Erythroblast (primary cell): Measurements from ENCODE around the gene FBLN5.

Experiments used
- DNase-seq, 2 experiments: peaks; one replicate each; lab custom pipeline; 2025; lab: John Stamatoyannopoulos, UW
- GATA1 ChIP-seq: IDR thresholded peaks from 2 replicates; pipeline ENCODE4 v1.6.1; 2011; ENCODE audit warnings: low read depth, mild to moderate bottlenecking, control low read depth, low read length, moderate library complexity
- POLR2A ChIP-seq: IDR thresholded peaks from 2 replicates; pipeline ENCODE4 v1.6.1; 2011; ENCODE audit warnings: mild to moderate bottlenecking, low read length

Gene FBLN5

GRCh38 chr14:91841065-91841464 lies 106.4 kb downstream of the FBLN5 start:
- TF ChIP-seq GATA1 = no peak
- no peak for TF ChIP-seq POLR2A
- DNase-seq = no peak

- DNase-seq = no peak
- TF ChIP-seq POLR2A (no peak), GATA1 (no peak)
Measured at GRCh38 chr14:91839749-91840148, 107.7 kb downstream of the FBLN5 start.

GRCh38 chr14:91837076-91837475 lies 110.4 kb downstream of the FBLN5 start:
- TF ChIP-seq POLR2A (no peak), GATA1 (no peak)
- DNase-seq = no peak

GRCh38 chr14:91835920-91836843 lies 111.3 kb downstream of the FBLN5 start:
- TF ChIP-seq GATA1 (no peak), POLR2A (no peak)
- DNase-seq = peak; percentile 43 to 58

GRCh38 chr14:91835197-91835919 lies 112.1 kb downstream of the FBLN5 start:
- TF ChIP-seq GATA1 = no peak
- TF ChIP-seq POLR2A = no peak

GRCh38 chr14:91834571-91834970 lies 112.9 kb downstream of the FBLN5 start:
- DNase-seq = no peak
- TF ChIP-seq POLR2A (no peak), GATA1 (no peak)

More at GRCh38 chr14:91835197-91835919, 112.1 kb downstream of the FBLN5 start:
- DNase-seq = no peak

- TF ChIP-seq POLR2A = no peak
- no peak for TF ChIP-seq GATA1
- no peak for DNase-seq
Measured at GRCh38 chr14:91831337-91831736, 116.2 kb downstream of the FBLN5 start.

- DNase-seq = no peak
- TF ChIP-seq POLR2A (no peak), GATA1 (no peak)
Measured at GRCh38 chr14:91830777-91831176, 116.7 kb downstream of the FBLN5 start.

- no peak for DNase-seq
Measured at GRCh38 chr14:91829511-91829910, 118.0 kb downstream of the FBLN5 start.

GRCh38 chr14:91827746-91828145 lies 119.7 kb downstream of the FBLN5 start:
- no peak for DNase-seq
- TF ChIP-seq GATA1 = no peak
- no peak for TF ChIP-seq POLR2A

More at GRCh38 chr14:91829511-91829910, 118.0 kb downstream of the FBLN5 start:
- TF ChIP-seq POLR2A (no peak), GATA1 (no peak)
